Mesothelial cell of epicardium (in vitro differentiated cells): ENCODE results near the gene GLI2. TPM values are rescaled to one million over a fixed set of nuclear protein-coding genes. Genes with fewer than 3 reads are reported as not detected.

Experiments
- DNase-seq, 2 experiments: peaks; one replicate each; pipeline ENCODE4 v3.0.0; 2021; ENCODE audit warnings: low spot score in 2 of 2; ENCODE audit not compliant: unreplicated experiment in 2 of 2
- H3K27ac Mint-ChIP-seq: 2 replicates; pipeline ENCODE4 v1.8.0; 2021; ENCODE audit warnings: mixed read lengths
- H3K27me3 Mint-ChIP-seq: 2 replicates; pipeline ENCODE4 v1.8.0; 2021; ENCODE audit warnings: low read depth, mixed read lengths
- H3K36me3 Mint-ChIP-seq: 2 replicates; pipeline ENCODE4 v1.8.0; 2021; ENCODE audit warnings: mixed read lengths
- H3K4me1 Mint-ChIP-seq: 2 replicates; pipeline ENCODE4 v1.8.0; 2021; ENCODE audit warnings: mixed read lengths
- H3K4me3 Mint-ChIP-seq: 2 replicates; pipeline ENCODE4 v1.8.0; 2021; ENCODE audit warnings: mild to moderate bottlenecking, moderate library complexity, mixed read lengths
- H3K9me3 Mint-ChIP-seq: 2 replicates; pipeline ENCODE4 v1.8.0; 2021; ENCODE audit warnings: mixed read lengths
- total RNA-seq: library from RNA; stranded (reverse); gene quantifications from 3 replicates; pipeline ENCODE4 v1.2.1, GENCODE V29; 2021
- TF ChIP-seq, protein P1 (sequence below): fragments of 200-600 bp; sonication (generic); IDR thresholded peaks from one replicate; pipeline ENCODE4 v1.5.0; 2021; ENCODE audit warnings: antibody characterized with exemption; ENCODE audit not compliant: unreplicated experiment

GLI2 gene
- total RNA-seq, 1 donor from 2014 or later = 67.0 TPM

DNA sequence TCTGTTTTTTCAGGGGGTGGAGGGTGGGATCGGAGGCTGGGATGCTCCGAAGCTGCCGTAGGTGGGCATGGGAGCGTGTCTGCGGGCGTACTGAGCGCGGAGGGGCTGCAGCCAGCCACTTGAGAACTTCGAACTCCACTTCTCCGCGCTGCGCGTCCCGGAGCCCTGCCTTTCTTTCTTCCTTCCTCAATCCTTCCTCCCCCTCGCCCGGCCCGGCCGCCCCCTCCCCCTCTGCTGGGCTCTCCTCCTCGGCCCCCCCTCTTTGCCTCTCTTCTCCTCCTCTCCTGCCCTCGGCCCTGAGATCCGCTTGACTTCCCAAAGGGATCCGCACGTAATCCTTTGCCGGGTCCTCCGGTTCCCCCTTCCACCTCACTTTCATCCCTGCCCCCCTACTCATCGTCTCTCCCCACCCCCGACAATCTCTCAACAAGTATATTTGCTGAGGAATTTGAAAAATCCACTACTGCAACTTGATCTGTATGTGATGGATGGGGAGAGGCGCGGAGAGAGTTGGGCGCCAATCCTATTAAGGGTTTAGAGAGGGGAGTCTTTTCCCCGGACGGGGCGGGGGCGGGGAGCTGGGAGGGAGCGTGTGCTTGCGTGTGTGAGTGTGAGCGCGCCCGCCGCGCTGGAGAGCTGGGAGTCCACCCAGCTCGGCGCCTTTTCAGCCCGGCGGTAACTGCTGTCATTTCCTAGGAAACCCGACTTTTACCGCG lies 1.1 kb downstream of the GLI2 start:
- H3K27ac Mint-ChIP-seq = peak overlapping the region; percentile 98
- H3K4me1 Mint-ChIP-seq = peaks cover 60% of the 10 kb centered on the region
- H3K9me3 Mint-ChIP-seq = no peaks in the 10 kb centered on the region
- TF ChIP-seq, protein P1, sequence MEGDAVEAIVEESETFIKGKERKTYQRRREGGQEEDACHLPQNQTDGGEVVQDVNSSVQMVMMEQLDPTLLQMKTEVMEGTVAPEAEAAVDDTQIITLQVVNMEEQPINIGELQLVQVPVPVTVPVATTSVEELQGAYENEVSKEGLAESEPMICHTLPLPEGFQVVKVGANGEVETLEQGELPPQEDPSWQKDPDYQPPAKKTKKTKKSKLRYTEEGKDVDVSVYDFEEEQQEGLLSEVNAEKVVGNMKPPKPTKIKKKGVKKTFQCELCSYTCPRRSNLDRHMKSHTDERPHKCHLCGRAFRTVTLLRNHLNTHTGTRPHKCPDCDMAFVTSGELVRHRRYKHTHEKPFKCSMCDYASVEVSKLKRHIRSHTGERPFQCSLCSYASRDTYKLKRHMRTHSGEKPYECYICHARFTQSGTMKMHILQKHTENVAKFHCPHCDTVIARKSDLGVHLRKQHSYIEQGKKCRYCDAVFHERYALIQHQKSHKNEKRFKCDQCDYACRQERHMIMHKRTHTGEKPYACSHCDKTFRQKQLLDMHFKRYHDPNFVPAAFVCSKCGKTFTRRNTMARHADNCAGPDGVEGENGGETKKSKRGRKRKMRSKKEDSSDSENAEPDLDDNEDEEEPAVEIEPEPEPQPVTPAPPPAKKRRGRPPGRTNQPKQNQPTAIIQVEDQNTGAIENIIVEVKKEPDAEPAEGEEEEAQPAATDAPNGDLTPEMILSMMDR = no peak
- peak overlapping the region; percentile 89 for H3K4me3 Mint-ChIP-seq
- peak; percentile 66 to 77 for DNase-seq
- H3K27me3 Mint-ChIP-seq = no peaks in the 10 kb centered on the region
- no peaks in the 10 kb centered on the region for H3K36me3 Mint-ChIP-seq

DNA sequence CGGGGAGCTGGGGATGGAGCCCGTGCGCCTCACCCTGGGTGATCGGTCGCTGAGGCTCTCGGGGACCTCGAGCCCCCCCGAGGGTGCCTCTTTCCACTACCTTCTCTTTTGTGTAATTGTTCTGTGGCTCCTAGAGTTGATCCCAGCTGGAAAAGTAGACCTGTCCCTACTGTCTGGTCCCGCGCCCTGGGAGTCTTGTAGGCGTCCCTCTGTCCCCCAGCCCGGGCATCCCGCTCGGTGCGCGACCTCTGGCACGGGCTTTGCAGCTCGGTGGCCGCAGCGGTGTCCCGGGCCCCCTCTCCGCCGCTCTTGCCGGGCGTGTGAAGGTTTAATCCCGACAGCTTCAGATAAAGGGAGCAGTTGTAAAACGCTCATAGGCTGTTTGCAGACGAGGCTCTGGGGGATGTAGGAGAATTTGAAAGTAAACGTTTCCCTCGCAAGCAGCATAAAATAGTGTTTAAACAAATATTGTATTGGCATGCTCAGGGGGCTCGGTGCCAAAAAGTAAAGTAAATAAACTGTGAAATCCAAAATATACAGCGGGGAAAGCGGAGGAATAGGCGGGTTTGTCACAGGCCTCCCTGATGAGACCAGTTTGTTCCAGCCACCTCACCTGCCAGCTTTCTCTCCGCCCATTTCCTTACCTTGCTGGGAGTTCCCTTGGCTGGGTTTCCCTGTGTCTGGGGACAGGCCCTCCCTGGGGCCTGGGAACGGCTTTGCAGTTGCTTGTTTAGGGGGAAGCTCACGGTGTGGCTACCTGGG lies 1.9 kb downstream of the GLI2 start:
- Mint-ChIP-seq H3K27ac (peak overlapping the region; percentile 98), H3K4me1 (peaks cover 67% of the 10 kb centered on the region), H3K27me3 (no peaks in the 10 kb centered on the region), H3K36me3 (no peaks in the 10 kb centered on the region), H3K4me3 (peak overlapping the region; percentile 89), H3K9me3 (no peaks in the 10 kb centered on the region)
- TF ChIP-seq, protein P1 = no peak
- no peak for DNase-seq

DNA sequence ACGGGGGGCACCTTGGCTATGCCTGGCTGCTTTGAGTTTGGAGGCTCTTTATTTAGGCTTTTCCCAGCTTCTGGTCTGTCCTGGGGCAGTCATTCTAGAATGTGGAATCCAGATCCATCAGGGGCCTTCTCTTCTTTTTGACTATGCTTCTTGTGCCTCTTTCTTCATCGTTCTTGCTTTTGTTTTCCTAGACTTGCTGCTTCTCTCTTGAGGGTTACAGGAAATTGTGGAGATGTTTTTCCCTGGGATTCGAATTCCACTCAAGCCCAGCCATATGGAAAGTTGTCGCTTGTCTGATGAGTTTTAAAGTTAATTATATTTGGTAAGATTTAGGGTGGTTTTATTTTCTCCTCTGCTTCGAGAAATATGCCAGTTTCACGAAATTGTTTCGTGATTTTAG lies 2.4 kb downstream of the GLI2 start:
- H3K9me3 Mint-ChIP-seq = no peaks in the 10 kb centered on the region
- H3K4me3 Mint-ChIP-seq = peak overlapping the region; percentile 89
- H3K4me1 Mint-ChIP-seq = peaks cover 68% of the 10 kb centered on the region
- DNase-seq = no peak
- no peaks in the 10 kb centered on the region for H3K27me3 Mint-ChIP-seq
- TF ChIP-seq, protein P1 = no peak
- H3K27ac Mint-ChIP-seq = peak overlapping the region; percentile 98
- no peaks in the 10 kb centered on the region for H3K36me3 Mint-ChIP-seq

DNA sequence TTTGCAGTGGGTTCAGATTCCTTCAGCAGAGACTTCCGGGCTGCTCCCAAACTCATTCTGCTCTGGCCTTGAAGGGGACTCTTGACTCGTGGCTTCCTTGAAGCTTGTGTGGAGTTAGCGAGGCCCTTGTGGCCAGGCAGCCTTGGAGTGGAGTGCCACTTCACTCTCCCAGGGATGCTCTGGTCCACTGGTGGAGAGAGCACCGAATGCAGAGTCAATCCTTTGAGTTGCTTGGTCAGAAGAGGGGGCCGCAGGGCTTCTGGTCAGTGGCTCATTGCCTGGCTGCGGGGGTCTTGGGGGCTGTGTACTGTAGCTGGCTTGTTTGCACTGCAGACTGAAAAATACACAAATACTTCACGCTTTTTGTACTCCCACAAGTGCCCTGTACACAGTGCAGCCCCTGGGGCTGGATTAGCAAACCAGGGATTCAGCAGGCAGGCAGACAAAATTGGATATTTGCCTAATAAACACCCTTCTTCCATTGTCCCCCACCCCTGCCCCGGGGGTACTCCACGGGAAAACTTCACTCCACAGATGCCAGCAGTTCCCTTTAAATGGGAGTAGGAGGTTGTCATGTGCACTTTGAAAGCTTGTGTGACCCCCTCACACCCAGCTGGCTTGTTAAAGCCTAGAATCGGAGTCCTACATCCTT lies 3.2 kb downstream of the GLI2 start:
- Mint-ChIP-seq H3K4me1 (peaks cover 61% of the 10 kb centered on the region), H3K27me3 (no peaks in the 10 kb centered on the region), H3K27ac (peak overlapping the region; percentile 98), H3K9me3 (no peaks in the 10 kb centered on the region), H3K36me3 (no peaks in the 10 kb centered on the region), H3K4me3 (peak overlapping the region; percentile 89)
- TF ChIP-seq, protein P1 = no peak
- DNase-seq = no peak

DNA sequence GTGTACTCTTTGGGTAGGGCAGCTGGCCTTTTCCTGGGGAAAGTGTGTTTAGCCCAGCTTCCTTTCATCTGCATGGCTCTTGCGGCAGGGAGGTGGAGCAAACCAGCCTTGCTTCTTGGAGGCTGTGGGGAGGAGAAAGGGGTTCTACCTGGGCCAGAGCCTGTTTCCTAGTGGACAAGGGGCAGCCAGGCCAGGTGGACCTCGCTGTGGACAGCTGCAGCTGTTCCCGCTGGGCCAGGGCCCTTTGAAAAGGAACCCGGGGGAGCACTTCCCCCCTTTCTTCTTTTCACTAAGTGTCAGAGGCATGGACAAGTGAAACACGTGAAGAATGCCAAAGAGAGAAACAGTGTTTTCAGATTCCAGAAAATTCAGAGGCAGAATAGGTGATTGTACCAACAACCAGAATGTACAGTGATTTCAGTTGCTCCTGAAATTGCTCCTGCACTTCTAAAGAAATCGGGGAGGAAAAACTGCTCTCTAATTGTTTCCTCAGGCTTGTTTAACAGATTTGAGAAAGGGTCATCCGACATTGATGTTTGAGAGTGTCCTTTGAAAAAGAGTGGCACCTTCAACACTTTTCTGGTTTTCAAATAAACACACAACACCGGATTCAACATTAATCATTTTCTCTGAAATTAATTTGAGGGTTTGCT lies 3.9 kb downstream of the GLI2 start:
- Mint-ChIP-seq H3K4me3 (peak overlapping the region; percentile 89), H3K27me3 (no peaks in the 10 kb centered on the region), H3K36me3 (no peaks in the 10 kb centered on the region), H3K4me1 (peaks cover 58% of the 10 kb centered on the region), H3K27ac (peak overlapping the region; percentile 98), H3K9me3 (no peaks in the 10 kb centered on the region)
- TF ChIP-seq, protein P1 = no peak
- no peak for DNase-seq
